Activated T-helper 2 cell treated with anti-CD3 and anti-CD28 coated beads, Interferon-gamma antibody, Interleukin-2, Interleukin-4, amounts not matched to agents 10 μg/mL and 5 μg/mL and 100 μg/mL, durations not matched to agents 14 hours and 24 hours and 36 hours (primary cell): ENCODE results near the gene SMPD4. TPM values are rescaled to one million over a fixed set of nuclear protein-coding genes. Genes with fewer than 3 reads are reported as not detected.
A peak's percentile ranks its signal among the peaks of the same experiment; 100 is the strongest.
"Not testable (repeated sequence)": the region's sequence is repeated elsewhere in the genome, so short reads cannot be mapped to it uniquely, and the experiment has no call there.

Experiments
- DNase-seq: peaks from one replicate; pipeline ENCODE4 v3.0.0; 2021; ENCODE audit warnings: low spot score
- H3K27ac Mint-ChIP-seq: one replicate; pipeline ENCODE4 v1.8.0; 2021; ENCODE audit warnings: mixed read lengths
- H3K27me3 Mint-ChIP-seq: one replicate; pipeline ENCODE4 v1.8.0; 2021; ENCODE audit warnings: low read depth, mixed read lengths
- H3K36me3 Mint-ChIP-seq: one replicate; pipeline ENCODE4 v1.8.0; 2021; ENCODE audit warnings: low read depth, mixed read lengths
- H3K4me1 Mint-ChIP-seq: one replicate; pipeline ENCODE4 v1.8.0; 2021; ENCODE audit warnings: low read depth, mixed read lengths
- H3K4me3 Mint-ChIP-seq: one replicate; pipeline ENCODE4 v1.8.0; 2021; ENCODE audit warnings: low read depth, mild to moderate bottlenecking, moderate library complexity, mixed read lengths
- H3K9me3 Mint-ChIP-seq: one replicate; pipeline ENCODE4 v1.8.0; 2021; ENCODE audit warnings: mixed read lengths
- intact Hi-C: fragments of 100-400 bp; cut with micrococcal nuclease; formaldehyde crosslinking; loops from one replicate; pipeline ENCODE4 v1.15.1; 2023
- total RNA-seq: library from RNA; stranded (reverse); gene quantifications from 2 replicates; pipeline ENCODE4 v1.2.3, GENCODE V29; 2022

Gene SMPD4
- total RNA-seq, 1 donor from 2014 or later: 84.8 TPM

GRCh38 chr2:130182826-130183511 is 1.6 kb upstream of the SMPD4 start:
- intact Hi-C loops: loop anchor here (5.0 kb wide), 1 partner anchor 1309 kb away; the partner anchor contains the start of gene MZT2A
- not testable (repeated sequence) for DNase-seq, H3K9me3 Mint-ChIP-seq, H3K4me1 Mint-ChIP-seq, H3K27me3 Mint-ChIP-seq
- H3K36me3 Mint-ChIP-seq: peaks cover 22% of the 10 kb centered on the region
- H3K27ac Mint-ChIP-seq: peak overlapping the region; percentile 76
- H3K4me3 Mint-ChIP-seq: peak overlapping the region; percentile 82

- not testable (repeated sequence) for H3K9me3 Mint-ChIP-seq, H3K27me3 Mint-ChIP-seq, H3K4me1 Mint-ChIP-seq
- intact Hi-C loops: loop anchor here (1.0 to 5.0 kb wide), 3 partner anchors 150 to 1310 kb away; partner anchors contain the start of genes IMP4 and MZT2A
- peak; percentile 89 for DNase-seq
- peak within 1 kb of the TSS; percentile 95 for H3K27ac Mint-ChIP-seq
- H3K36me3 Mint-ChIP-seq: peaks cover 26% of the 10 kb centered on the region
- peak within 1 kb of the TSS; percentile 92 for H3K4me3 Mint-ChIP-seq
Measured at GRCh38 chr2:130181880-130182682, 679 bp upstream of the SMPD4 start, which contains the start of gene MZT2B. Gene MZT2B (plus strand): TSS chr2:130182262. CDS start chr2:130182283, 21 bp downstream.

GRCh38 chr2:130180404-130181324 is 738 bp downstream of the SMPD4 start:
- not testable (repeated sequence) for H3K4me1 Mint-ChIP-seq, DNase-seq, H3K9me3 Mint-ChIP-seq, H3K27me3 Mint-ChIP-seq
- Mint-ChIP-seq H3K4me3 (peak overlapping the region; percentile 92), H3K36me3 (peaks cover 26% of the 10 kb centered on the region), H3K27ac (peak overlapping the region; percentile 95)
- intact Hi-C loops: loop anchor here (1.0 to 5.0 kb wide), 3 partner anchors 152 to 1312 kb away; partner anchors contain the start of genes IMP4 and MZT2A

GRCh38 chr2:130174866-130175265 is 6.5 kb downstream of the SMPD4 start:
- H3K4me3 Mint-ChIP-seq, H3K9me3 Mint-ChIP-seq, DNase-seq, H3K4me1 Mint-ChIP-seq, H3K27me3 Mint-ChIP-seq, H3K27ac Mint-ChIP-seq, intact Hi-C loops: not testable (repeated sequence)
- H3K36me3 Mint-ChIP-seq: peaks cover 46% of the 10 kb centered on the region

GRCh38 chr2:130169896-130170295 is 11.5 kb downstream of the SMPD4 start:
- DNase-seq: no peak
- no peak overlapping the region for H3K4me3 Mint-ChIP-seq
- H3K36me3 Mint-ChIP-seq: peaks cover 59% of the 10 kb centered on the region
- peaks cover 7% of the 10 kb centered on the region for H3K4me1 Mint-ChIP-seq
- intact Hi-C loops: no loop called here
- H3K27ac Mint-ChIP-seq: no peak overlapping the region
- no peaks in the 10 kb centered on the region for H3K27me3 Mint-ChIP-seq
- no peaks in the 10 kb centered on the region for H3K9me3 Mint-ChIP-seq

GRCh38 chr2:130169163-130169562 is 12.2 kb downstream of the SMPD4 start:
- intact Hi-C loops: not testable (repeated sequence)

GRCh38 chr2:130166611-130167010 is 14.8 kb downstream of the SMPD4 start:
- intact Hi-C loops, H3K27me3 Mint-ChIP-seq, H3K4me3 Mint-ChIP-seq, H3K27ac Mint-ChIP-seq, DNase-seq, H3K9me3 Mint-ChIP-seq, H3K4me1 Mint-ChIP-seq: not testable (repeated sequence)
- peaks cover 53% of the 10 kb centered on the region for H3K36me3 Mint-ChIP-seq

More at GRCh38 chr2:130169163-130169562, 12.2 kb downstream of the SMPD4 start:
- H3K4me1 Mint-ChIP-seq, H3K4me3 Mint-ChIP-seq, H3K27me3 Mint-ChIP-seq, DNase-seq, H3K9me3 Mint-ChIP-seq: not testable (repeated sequence)
- H3K27ac Mint-ChIP-seq: peak overlapping the region; percentile 61
- peaks cover 66% of the 10 kb centered on the region for H3K36me3 Mint-ChIP-seq

GRCh38 chr2:130165293-130166016 is 15.9 kb downstream of the SMPD4 start:
- H3K9me3 Mint-ChIP-seq: no peaks in the 10 kb centered on the region
- H3K4me1 Mint-ChIP-seq: peaks cover 7% of the 10 kb centered on the region
- no peak overlapping the region for H3K4me3 Mint-ChIP-seq
- DNase-seq: no peak
- intact Hi-C loops: no loop called here
- H3K27me3 Mint-ChIP-seq: no peaks in the 10 kb centered on the region
- peaks cover 51% of the 10 kb centered on the region for H3K36me3 Mint-ChIP-seq
- H3K27ac Mint-ChIP-seq: no peak overlapping the region

GRCh38 chr2:130162968-130163367 is 18.4 kb downstream of the SMPD4 start:
- Mint-ChIP-seq H3K4me1 (peaks cover 3% of the 10 kb centered on the region), H3K27ac (no peak overlapping the region), H3K4me3 (no peak overlapping the region), H3K27me3 (no peaks in the 10 kb centered on the region), H3K9me3 (no peaks in the 10 kb centered on the region), H3K36me3 (peaks cover 50% of the 10 kb centered on the region)
- DNase-seq: no peak
- intact Hi-C loops: no loop called here

- peaks cover 45% of the 10 kb centered on the region for H3K36me3 Mint-ChIP-seq
- H3K27ac Mint-ChIP-seq, intact Hi-C loops, H3K4me3 Mint-ChIP-seq, H3K9me3 Mint-ChIP-seq, DNase-seq, H3K27me3 Mint-ChIP-seq, H3K4me1 Mint-ChIP-seq: not testable (repeated sequence)
Measured at GRCh38 chr2:130162486-130162885, 18.9 kb downstream of the SMPD4 start.

GRCh38 chr2:130160838-130161705 is 20.3 kb downstream of the SMPD4 start:
- H3K27me3 Mint-ChIP-seq, intact Hi-C loops, H3K4me1 Mint-ChIP-seq, H3K4me3 Mint-ChIP-seq, DNase-seq, H3K27ac Mint-ChIP-seq, H3K9me3 Mint-ChIP-seq: not testable (repeated sequence)
- peaks cover 34% of the 10 kb centered on the region for H3K36me3 Mint-ChIP-seq
